GM18873 (cell line): ENCODE data around the gene ULK1.

Experiments used
- ATAC-seq: cut with Tn5 transposase; IDR thresholded peaks from one replicate; pipeline ENCODE4 v1.9.1; 2021; ENCODE audit warnings: mild to moderate bottlenecking, moderate library complexity, moderate number of reproducible peaks; ENCODE audit not compliant: unreplicated experiment, low FRiP score

ULK1 gene

GRCh38 chr12:131905630-131906091 lies 11.2 kb downstream of the ULK1 start:
- ATAC-seq = no peak

DNA sequence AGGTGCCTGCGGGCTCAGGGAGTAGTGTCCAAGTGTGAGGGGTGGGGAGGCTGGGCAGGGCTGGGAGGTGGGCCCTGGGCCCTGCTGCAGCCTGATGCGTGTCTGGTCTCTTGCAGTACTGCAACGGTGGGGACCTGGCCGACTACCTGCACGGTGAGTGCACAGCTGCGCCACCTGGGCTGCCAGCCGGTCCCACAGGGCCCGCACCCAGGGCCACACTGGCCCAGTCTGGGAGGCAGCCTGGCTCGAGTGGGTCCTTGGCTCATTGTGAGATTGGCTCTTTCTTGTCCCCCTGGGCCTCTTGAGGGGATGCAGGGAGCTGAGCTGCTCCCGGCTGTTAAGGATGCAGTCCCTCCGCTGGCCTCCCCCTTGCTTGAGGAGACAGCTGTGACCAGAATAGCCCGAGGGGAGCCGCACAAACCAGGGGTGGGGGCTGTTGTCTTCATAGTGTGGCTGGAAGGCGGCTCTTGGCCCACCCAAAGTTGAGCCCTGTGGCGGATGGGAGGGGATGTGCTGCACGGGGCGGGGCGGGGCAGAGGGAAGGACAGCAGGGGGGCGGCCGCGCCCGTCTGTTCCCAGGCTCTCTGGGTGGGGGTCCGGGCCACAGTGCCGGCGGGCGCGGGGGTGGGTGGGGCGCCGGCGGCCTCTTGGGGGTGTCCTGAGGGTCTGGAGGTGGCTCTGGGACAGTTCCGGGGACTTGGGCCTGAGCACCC lies 13.1 kb downstream of the ULK1 start:
- no peak for ATAC-seq

DNA sequence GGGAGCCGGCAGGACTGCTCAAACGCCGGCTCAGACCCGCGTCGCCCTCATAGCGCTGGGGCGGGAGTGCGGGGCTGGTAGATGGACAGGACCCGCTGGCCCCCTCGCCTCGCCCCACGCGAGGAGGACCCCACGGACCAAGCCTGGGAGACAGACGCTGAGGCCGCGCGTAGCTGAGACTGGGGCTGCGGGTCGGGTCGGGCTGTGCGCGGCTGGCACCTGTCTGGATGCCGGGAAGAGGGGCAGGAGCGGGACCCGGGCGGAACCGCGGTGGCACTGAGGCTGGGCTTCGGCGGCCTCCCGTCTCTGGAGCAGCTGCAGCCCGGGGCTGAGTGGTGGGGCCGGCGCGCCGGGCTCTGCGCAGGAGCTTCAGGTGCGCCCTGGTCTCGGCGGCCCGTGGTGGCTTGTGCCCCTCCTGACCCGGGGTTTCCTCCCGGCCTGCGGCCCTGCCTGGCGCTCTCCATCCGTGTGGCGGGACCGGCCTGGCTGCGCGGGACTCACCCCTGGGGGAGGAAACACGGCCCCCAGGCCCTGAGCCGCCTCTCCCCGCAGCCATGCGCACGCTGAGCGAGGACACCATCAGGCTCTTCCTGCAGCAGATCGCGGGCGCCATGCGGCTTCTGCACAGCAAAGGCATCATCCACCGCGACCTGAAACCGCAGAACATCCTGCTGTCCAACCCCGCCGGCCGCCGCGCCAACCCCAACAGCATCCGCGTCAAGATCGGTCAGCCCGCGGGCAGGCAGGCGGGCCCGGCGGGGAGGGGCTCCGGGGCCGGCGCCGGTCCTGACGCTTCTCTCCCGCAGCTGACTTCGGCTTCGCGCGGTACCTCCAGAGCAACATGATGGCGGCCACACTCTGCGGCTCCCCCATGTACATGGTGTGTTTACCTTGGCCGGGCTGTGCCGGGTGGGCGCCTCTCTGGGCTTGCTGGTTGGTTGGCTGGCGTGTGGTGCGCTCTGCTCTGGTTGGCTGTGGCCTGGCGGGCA lies 14.0 kb downstream of the ULK1 start:
- no peak for ATAC-seq

DNA sequence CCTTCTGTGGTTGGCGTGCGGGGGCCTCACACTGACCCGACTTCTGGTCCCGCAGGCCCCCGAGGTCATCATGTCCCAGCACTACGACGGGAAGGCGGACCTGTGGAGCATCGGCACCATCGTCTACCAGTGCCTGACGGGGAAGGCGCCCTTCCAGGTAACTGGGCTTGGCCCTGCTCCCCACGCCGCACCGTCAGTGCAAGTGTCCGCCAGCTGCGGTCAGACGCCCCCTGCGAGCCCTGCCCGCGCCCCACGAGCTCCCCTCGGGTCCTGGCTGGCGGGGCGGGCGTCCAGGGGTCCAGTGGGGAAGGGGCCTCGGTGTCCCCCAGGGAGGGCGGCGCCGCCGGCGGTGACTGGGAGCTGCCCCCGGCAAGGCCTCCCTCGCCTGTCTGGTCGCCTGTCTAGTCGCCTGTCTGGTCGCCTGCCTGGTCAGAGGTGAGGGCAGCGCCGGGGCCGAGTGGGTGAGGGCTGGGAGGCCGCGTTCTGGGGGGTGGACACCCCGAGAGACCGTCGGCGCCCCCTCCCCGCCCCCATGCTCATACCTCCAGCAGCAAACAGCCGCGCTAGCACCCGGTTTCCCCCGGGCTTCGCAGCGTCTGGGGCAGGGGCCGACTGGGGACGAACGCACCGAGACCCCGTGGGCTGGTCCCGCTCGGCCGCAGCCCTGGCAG lies 14.8 kb downstream of the ULK1 start:
- ATAC-seq = no peak

DNA sequence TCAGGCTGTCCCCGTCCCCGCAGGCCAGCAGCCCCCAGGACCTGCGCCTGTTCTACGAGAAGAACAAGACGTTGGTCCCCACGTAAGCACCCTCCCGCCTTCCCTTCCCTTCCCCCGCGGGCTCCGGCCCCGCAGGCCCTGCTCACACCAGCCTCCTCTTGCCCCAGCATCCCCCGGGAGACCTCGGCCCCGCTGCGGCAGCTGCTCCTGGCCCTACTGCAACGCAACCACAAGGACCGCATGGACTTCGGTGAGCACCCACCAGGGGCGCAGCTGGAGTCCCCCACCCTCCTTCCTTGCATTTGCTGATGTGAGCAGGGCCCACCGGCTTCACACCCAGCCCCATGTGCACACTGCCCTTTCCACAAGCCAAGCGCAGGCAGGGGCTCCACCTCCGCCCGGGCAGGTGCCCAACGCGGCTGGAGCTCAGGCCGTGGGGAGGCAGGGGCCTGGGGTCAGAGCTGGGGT lies 15.4 kb downstream of the ULK1 start:
- no peak for ATAC-seq

- no peak for ATAC-seq
Measured at GRCh38 chr12:131910302-131911027, 16.0 kb downstream of the ULK1 start.

GRCh38 chr12:131911028-131911650 lies 16.7 kb downstream of the ULK1 start:
- no peak for ATAC-seq

DNA sequence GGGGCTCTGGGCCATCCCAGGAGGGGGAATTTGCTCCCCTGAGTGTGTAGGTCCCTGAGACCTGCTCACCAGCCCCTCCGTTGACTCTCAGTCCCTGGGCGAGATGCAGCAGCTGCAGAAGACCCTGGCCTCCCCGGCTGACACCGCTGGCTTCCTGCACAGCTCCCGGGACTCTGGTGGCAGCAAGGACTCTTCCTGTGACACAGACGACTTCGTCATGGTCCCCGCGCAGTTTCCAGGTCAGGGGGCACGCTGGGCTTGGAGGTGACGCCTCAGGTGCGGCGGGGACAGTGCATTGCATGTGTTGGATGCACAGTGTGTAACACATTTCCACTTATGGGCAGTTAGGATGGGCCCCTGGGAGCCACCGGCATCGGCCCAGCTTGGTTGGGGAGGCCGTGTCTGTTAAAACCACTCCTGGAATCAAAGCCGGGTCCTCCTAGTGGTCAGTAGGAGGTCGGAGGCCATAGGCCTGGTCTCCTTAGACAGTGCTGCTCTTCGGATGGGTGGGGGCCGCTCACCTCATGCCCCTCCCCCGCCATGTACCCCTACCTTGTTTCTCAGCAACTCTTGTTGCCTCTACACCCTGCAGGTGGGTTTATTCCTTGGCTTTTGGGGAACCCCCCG lies 17.5 kb downstream of the ULK1 start:
- ATAC-seq = no peak

DNA sequence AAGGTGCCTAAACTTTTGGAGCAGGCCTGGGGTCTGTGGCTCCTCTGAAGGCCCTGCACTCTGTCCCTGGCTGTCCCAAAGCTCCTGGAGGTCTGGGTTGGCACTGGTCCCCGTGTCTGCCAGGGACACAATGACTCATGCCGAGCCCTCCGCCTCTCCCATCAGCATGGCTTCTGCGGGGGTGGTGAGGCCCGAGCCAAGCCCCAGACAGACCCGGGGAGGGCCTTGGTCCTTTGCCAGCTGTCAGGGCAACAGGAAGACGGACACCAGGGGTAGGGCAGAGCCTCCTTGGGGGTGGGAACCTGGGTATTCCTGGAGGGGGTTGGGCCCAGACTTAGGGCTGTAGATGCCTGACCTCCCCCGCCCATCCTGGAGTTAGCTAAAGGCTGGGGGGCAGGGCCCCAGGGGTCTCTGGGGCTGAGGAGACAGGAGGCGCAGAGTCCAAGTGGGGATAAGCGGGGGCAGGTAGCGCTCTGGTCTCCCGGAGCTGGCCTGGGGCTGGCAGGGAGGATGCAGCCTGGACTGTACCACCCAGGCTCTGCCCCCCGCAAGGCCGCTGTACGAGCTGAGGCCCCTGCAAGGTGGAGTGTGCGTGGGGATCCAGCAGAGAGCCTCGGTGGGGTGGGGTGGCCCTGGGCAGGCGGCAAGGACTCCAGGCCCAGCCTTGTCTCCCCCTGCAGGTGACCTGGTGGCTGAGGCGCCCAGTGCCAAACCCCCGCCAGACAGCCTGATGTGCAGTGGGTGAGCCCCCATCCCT lies 18.3 kb downstream of the ULK1 start:
- no peak for ATAC-seq

GRCh38 chr12:131913666-131914065 lies 19.2 kb downstream of the ULK1 start:
- no peak for ATAC-seq

DNA sequence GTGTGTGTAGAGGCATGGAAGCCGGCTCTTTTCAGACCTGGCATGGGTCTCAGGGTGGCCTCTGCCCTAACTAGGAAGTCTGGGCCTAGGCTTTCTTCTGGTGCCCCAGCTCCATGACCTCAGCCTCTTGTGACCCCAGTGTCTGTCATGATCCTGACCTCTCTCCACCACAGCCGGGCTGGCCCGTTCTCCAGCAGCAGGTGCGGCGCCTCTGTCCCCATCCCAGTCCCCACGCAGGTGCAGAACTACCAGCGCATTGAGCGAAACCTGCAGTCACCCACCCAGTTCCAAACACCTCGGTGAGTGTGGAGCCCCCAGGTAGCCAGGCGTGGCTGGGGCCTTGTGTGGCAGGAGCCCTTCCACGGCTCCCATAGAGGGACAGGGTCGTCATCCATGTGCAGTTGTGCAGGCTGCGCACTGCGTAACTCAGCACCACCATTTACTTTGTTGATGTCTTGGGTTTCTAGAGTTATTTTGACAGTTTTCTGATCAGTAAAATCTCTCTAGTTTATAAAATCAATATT lies 19.8 kb downstream of the ULK1 start:
- ATAC-seq = no peak

- ATAC-seq = no peak
Measured at GRCh38 chr12:131915000-131915689, 20.7 kb downstream of the ULK1 start.

DNA sequence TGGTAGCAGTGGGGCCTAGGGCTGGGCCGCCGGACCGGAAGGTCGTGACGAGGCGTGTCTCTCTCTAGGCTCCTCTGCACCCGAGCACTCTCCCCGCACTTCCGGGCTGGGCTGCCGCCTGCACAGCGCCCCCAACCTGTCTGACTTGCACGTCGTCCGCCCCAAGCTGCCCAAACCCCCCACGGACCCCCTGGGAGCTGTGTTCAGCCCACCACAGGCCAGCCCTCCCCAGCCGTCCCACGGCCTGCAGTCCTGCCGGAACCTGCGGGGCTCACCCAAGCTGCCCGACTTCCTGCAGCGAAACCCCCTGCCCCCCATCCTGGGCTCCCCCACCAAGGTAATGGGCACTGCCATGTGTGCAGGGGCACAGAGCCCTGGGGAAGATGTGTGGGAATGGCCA lies 21.4 kb downstream of the ULK1 start:
- no peak for ATAC-seq

DNA sequence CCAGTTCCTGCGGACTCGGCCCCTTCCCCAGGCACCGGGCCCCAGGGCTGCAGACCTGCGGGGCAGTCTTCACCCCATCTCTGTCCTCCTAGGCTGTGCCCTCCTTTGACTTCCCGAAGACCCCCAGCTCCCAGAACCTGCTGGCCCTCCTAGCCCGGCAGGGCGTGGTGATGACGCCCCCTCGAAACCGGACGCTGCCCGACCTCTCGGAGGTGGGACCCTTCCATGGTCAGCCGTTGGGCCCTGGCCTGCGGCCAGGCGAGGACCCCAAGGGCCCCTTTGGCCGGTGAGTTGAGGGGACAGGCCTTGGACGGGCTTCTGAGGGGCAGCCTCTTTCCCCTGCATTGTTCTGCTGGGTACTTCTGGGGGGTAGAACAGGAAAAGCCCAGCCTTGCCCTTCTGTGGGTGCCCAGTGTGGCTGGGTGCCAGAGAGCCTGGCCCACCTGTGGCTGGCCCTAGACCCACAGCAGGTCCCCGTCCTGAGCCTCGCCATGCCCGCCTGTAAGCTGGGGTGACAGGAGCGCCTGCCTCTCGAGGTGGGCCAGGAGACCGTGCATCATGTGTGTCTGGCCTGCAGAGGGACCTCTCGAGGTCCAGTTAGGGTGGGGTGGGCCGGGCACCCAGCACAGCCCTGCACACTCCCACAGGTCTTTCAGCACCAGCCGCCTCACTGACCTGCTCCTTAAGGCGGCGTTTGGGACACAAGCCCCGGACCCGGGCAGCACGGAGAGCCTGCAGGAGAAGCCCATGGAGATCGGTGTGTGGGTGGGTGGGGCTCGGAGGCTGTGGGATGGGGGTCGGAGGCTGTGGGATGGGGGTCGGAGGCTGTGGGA lies 22.1 kb downstream of the ULK1 start:
- no peak for ATAC-seq

- ATAC-seq = no peak
Measured at GRCh38 chr12:131917139-131917710, 22.8 kb downstream of the ULK1 start.

DNA sequence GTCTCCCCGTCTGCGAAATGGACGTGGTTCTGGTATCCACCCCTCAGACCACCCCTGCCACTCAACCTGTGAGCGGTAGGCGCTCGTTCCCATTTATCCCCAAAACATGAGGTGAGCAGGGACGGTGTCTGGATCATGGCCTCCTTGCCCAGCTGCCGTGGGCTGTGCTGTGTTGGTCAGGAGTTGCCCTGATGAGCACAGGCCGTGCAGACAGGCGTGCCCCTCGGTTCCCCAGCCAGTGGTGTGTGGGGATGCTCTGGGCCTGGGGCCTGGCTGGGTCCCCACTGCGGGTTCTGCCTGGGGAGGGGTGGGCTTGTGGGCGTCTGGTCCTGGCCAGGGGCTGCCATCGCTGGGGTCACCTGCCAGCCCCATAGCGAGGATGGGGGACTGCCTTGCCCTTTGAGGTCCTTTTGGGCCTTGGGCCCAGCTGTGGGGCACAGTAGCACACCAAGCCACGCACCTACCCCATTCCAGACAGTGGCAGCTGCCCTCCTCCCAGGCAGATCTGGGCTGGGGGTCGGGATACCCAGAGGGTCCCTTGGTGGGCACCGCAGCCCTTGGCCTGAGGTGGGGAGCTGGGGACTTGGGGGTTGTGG lies 23.4 kb downstream of the ULK1 start:
- no peak for ATAC-seq
